HepG2 (cell line): ENCODE results near the gene ATP7B. TPM values are rescaled to one million over a fixed set of nuclear protein-coding genes. Genes with fewer than 3 reads are reported as not detected.

Experiments
- ATAC-seq: fragments of 200-7000 bp; cut with Tn5 transposase; 3 replicates; pipeline ENCODE4 v1.9.1; 2020; ENCODE audit warnings: mild to moderate bottlenecking, moderate library complexity
- BruUV-seq: library from RNA; stranded (reverse); fragments of 400-500 nt; replicated peaks from 2 replicates; lab custom pipeline; 2021; lab: Mats Ljungman, UMichigan
- CTCF ChIA-PET: fragments of 300-600 bp; formaldehyde crosslinking; extraction: SDS; loops from one replicate; lab custom pipeline; 2021; ENCODE audit warnings: low total read pairs, inconsistent platforms, low intra/inter-chr PET ratio; lab: Yijun Ruan, JAX
- POLR2A ChIA-PET: fragments of 350-600 bp; sonication (Branson Sonifier 250); formaldehyde crosslinking; loops from one replicate; lab custom pipeline; 2020; ENCODE audit warnings: antibody characterized with exemption, inconsistent platforms; lab: Yijun Ruan, JAX
- DNase-seq: peaks from one replicate; pipeline ENCODE4 v3.0.0-alpha.2; 2015; ENCODE audit warnings: low spot score
- FAIRE-seq: peaks from 3 replicates; lab custom pipeline; 2011; peaks lifted over from hg19 to GRCh38; lab: Jason Lieb, UNC
- H2AFZ ChIP-seq: one replicate; pipeline ENCODE4 v1.6.1; 2011; ENCODE audit warnings: low read length, inconsistent platforms
- H3K27ac ChIP-seq: fragments of 300-600 bp; 3 replicates; pipeline ENCODE4 v1.8.0; 2011; ENCODE audit warnings: mixed run types, mild to moderate bottlenecking, mixed read lengths, low read length, inconsistent platforms; ENCODE audit not compliant: insufficient read depth; ENCODE audit errors: extremely low read length
- H3K27me3 ChIP-seq, 2 experiments: fragments of 200-600 bp in 1 of 2; 2 replicates in 1 of 2; 3 replicates in 1 of 2; pipeline versions ENCODE4 v1.6.0 to v1.8.0; 2011; ENCODE audit warnings: low read length in 2 of 2, mild to moderate bottlenecking in 2 of 2, moderate library complexity in 2 of 2, inconsistent platforms in 1 of 2; ENCODE audit not compliant: insufficient read depth in 2 of 2, control insufficient read depth in 1 of 2
- H3K36me3 ChIP-seq, 2 experiments: fragments of 200-600 bp in 1 of 2; replicated peaks in 1 of 2; 2 replicates in 1 of 2; 3 replicates in 1 of 2; pipeline versions ENCODE4 v1.5.1 to v1.8.0; 2011; ENCODE audit warnings: low read length in 2 of 2, inconsistent platforms in 1 of 2; ENCODE audit not compliant: insufficient read depth in 2 of 2, control insufficient read depth in 1 of 2
- H3K4me1 ChIP-seq: 2 replicates; pipeline ENCODE4 v1.5.1; 2012; ENCODE audit warnings: low read length, inconsistent platforms; ENCODE audit not compliant: insufficient read depth
- H3K4me2 ChIP-seq: 2 replicates; pipeline ENCODE4 v1.6.0; 2011; ENCODE audit warnings: low read depth, low read length, inconsistent platforms
- H3K4me3 ChIP-seq, 3 experiments: fragments of 200-600 bp in 1 of 3; sonication (generic), shearing (Covaris generic) in 1 of 3; replicated peaks in 1 of 3; 2 replicates each; pipeline ENCODE4 v1.5.1; 2011 to 2016; ENCODE audit warnings: low read length in 3 of 3, inconsistent platforms in 2 of 3, low read depth in 2 of 3, mild to moderate bottlenecking in 2 of 3, control low read depth in 1 of 3, mixed read lengths in 1 of 3; ENCODE audit not compliant: insufficient read depth in 1 of 3
- H3K79me2 ChIP-seq: one replicate; pipeline ENCODE4 v1.6.1; 2011; ENCODE audit warnings: low read length, inconsistent platforms; ENCODE audit not compliant: insufficient read depth
- H3K9ac ChIP-seq: 2 replicates; pipeline ENCODE4 v1.6.0; 2011; ENCODE audit warnings: mild to moderate bottlenecking, low read depth, low read length, inconsistent platforms; ENCODE audit not compliant: insufficient read depth
- H3K9me3 ChIP-seq: 2 replicates; pipeline ENCODE4 v1.5.1; 2012; ENCODE audit warnings: mild to moderate bottlenecking, low read length
- H4K20me1 ChIP-seq: 2 replicates; pipeline ENCODE4 v1.6.0; 2011; ENCODE audit warnings: inconsistent platforms, mild to moderate bottlenecking, low read length, moderate library complexity; ENCODE audit not compliant: insufficient read depth
- ELF1 ChIP-seq: sonication (generic); formaldehyde crosslinking; IDR thresholded peaks from 2 replicates; pipeline ENCODE4 v1.4.0; 2020; ENCODE audit warnings: missing genetic modification reagents
- GATAD2A ChIP-seq: IDR thresholded peaks from 2 replicates; pipeline ENCODE4 v1.6.1; 2016
- HNRNPUL1 ChIP-seq: fragments of 200-400 bp; formaldehyde crosslinking; IDR thresholded peaks from 2 replicates; pipeline ENCODE4 v1.6.1; 2017; ENCODE audit warnings: low read depth, mild to moderate bottlenecking, low read length, moderate library complexity
- IKZF1 ChIP-seq: fragments of 450-650 bp; IDR thresholded peaks from 2 replicates; pipeline ENCODE4 v1.7.1; 2016
- NBN ChIP-seq: fragments of 450-650 bp; conservative IDR thresholded peaks from 2 replicates; pipeline ENCODE4 v1.6.1; 2017
- SOX6 ChIP-seq, 2 experiments: fragments of 450-650 bp in 1 of 2; sonication (generic) in 1 of 2; formaldehyde crosslinking in 1 of 2; IDR thresholded peaks; 2 replicates each; pipeline versions ENCODE4 v1.4.0 to v1.6.1; 2017 to 2020; ENCODE audit warnings: antibody characterized with exemption in 1 of 2, mild to moderate bottlenecking in 1 of 2, missing genetic modification reagents in 1 of 2
- SP2 ChIP-seq: sonication (generic); formaldehyde crosslinking; IDR thresholded peaks from 2 replicates; pipeline ENCODE4 v1.5.1; 2020; ENCODE audit warnings: mild to moderate bottlenecking, missing genetic modification reagents
- WGBS: methylation state at CpG from one replicate; pipeline ENCODE4 v1.1.6; 2017; ENCODE audit warnings: low lambda C conversion rate; 5-methylcytosine and 5-hydroxymethylcytosine counted together
- in situ Hi-C: cut with HindIII; loops from 2 replicates; pipeline ENCODE4 v1.10.0; 2017; ENCODE audit warnings: low pct_unique_long_range_greater_than_20kb; ENCODE audit not compliant: extremely low pct_ligation_motif_present
- intact Hi-C: fragments of 100-400 bp; cut with micrococcal nuclease; formaldehyde crosslinking; loops from one replicate; pipeline ENCODE4 v1.10.0; 2022; ENCODE audit not compliant: unreplicated experiment
- polyA plus RNA-seq, 8 experiments: library from polyadenylated mRNA; depleted of rRNA in 3 of 8; stranded (reverse) in 7 of 8; unstranded in 1 of 8; fragments of >200 nt; fragmentation: Illumina TruSeq in 4 of 8; extraction: Trizol in 4 of 8; gene quantifications; 2 replicates each; pipeline versions ENCODE4 v1.2.1 to v1.2.3, GENCODE V29; 2011 to 2016; ENCODE audit warnings: low read depth in 4 of 8, missing spikeins in 1 of 8, mixed read lengths in 1 of 8; ENCODE audit not compliant: insufficient read depth in 1 of 8
- total RNA-seq, 5 experiments: library from RNA; depleted of rRNA; stranded (reverse); fragments of >200 nt; fragmentation: Illumina TruSeq; extraction: Trizol; gene quantifications; 2 replicates each; pipeline ENCODE4 v1.2.3, GENCODE V29; 2016; ENCODE audit warnings: low read depth in 1 of 5
- TF ChIP-seq, protein P1 (sequence below): sonication (generic); formaldehyde crosslinking; IDR thresholded peaks from 2 replicates; pipeline ENCODE4 v1.8.1; 2023; ENCODE audit warnings: mild to moderate bottlenecking, inconsistent platforms, moderate library complexity, missing genetic modification reagents, borderline replicate concordance
- TF ChIP-seq, protein P2 (sequence below): fragments of 450-650 bp; IDR thresholded peaks from 2 replicates; pipeline ENCODE4 v1.6.1; 2017

ATP7B gene
- total and polyA plus RNA-seq, 2 of the 13 experiments (the other 11 are each of a cell fraction or from before 2014, with no cell fraction given): 31.8 to 57.4 TPM

DNA sequence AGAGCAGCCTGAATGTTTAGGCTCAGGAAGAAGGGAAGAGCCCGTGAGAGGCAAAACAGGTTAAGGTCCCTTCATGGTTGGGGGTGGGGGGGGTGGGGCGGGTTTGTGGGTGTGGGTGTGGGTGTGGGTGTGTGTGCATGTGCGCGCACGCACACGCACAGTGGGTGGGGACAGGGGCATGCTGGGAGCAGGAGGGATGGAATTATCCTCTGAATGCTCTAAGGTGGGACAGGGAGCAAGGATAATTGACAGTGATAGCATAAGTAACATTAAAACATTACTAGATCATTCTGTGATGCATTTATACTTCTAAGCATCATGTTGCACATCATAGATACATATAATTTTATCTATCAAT is 84.7 kb downstream of the ATP7B start:
- DNase-seq (no peak), ATAC-seq (no peak), FAIRE-seq (no peak)
- no TSS peak for BruUV-seq
- ChIA-PET POLR2A (no interaction called here), CTCF (no interaction called here)
- TF ChIP-seq SP2 (no peak), ELF1 (CRISPR knock-in tag) (no peak), GATAD2A (CRISPR knock-in tag) (no peak)
- Histone ChIP-seq H3K79me2 (no peaks in the 10 kb centered on the region), H2AFZ (no peak overlapping the region), H3K27me3 (no peaks in the 10 kb centered on the region), H3K4me1 (peaks cover 14% of the 10 kb centered on the region), H3K9ac (no peak overlapping the region), H3K4me2 (no peak overlapping the region), H3K36me3 (peaks cover 10 to 57% of the 10 kb centered on the region in 2 experiments), H3K9me3 (no peaks in the 10 kb centered on the region), H4K20me1 (no peaks in the 10 kb centered on the region), H3K27ac (no peak overlapping the region), H3K4me3 (no peak overlapping the region)
- 98% methylated on average over 6 of the region's 6 CpGs for WGBS
- intact Hi-C loops (no loop called here), in situ Hi-C loops (no loop called here)

DNA sequence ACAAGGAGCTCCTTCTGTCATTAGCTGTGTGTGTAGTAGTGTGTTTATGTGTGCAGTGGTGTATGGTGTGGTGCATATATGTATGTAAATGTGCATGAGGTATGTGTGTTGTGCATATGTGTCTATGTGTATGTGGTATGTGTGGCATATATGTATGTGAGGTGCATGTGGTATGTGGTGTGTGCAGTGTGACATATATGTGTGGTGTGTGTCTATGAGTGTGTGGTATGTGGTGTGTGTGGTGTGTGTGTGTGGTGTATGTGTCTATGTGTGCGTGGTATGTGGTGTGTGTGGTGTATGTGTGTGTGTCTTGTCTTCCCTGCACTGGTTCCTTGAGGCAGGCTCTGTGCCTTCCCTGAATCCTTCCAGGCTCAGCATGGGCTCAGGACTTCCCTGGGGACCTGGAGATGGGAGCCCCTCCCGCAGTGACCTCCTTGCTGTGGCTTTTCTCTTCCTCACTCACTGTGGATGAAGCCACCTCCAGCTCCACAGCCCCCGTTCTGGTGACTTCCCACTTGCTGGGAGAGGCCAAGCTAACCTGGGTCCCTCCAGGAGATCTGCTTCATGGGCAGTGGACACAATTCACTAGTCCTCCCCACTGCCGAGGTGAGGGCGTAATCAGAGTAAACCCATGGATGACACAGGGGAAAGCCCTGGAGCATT is 85.3 kb downstream of the ATP7B start:
- no peak overlapping the region for H3K27ac ChIP-seq
- FAIRE-seq (no peak), ATAC-seq (no peak)
- no peaks in the 10 kb centered on the region for H4K20me1 ChIP-seq
- no peak overlapping the region for H3K4me3 ChIP-seq
- 79% methylated on average over 5 of the region's 5 CpGs for WGBS
- CTCF ChIA-PET: no interaction called here
- no peak overlapping the region for H3K4me2 ChIP-seq
- H3K9me3 ChIP-seq: no peaks in the 10 kb centered on the region
- peaks cover 14% of the 10 kb centered on the region for H3K4me1 ChIP-seq
- peaks cover 11 to 59% of the 10 kb centered on the region in 2 experiments for H3K36me3 ChIP-seq
- TF ChIP-seq HNRNPUL1 (no peak), SOX6 (IDR thresholded peaks at IDR 0.05) (0 out of 2 replicates have a peak, but pooled peaks have one; percentile 60), SOX6 (CRISPR knock-in tag; IDR thresholded peaks at IDR 0.05) (no peak), NBN (0 out of 2 replicates have a peak, but pooled peaks have one; percentile 25), IKZF1 (0 out of 2 replicates have a peak, but pooled peaks have one; percentile 39)
- TF ChIP-seq, protein P1, sequence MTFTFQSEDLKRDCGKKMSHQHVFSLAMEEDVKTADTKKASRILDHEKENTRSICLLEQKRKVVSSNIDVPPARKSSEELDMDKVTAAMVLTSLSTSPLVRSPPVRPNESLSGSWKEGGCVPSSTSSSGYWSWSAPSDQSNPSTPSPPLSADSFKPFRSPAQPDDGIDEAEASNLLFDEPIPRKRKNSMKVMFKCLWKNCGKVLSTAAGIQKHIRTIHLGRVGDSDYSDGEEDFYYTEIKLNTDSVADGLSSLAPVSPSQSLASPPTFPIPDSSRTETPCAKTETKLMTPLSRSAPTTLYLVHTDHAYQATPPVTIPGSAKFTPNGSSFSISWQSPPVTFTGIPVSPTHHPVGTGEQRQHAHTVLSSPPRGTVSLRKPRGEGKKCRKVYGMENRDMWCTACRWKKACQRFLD: no peak
- TF ChIP-seq, protein P2, sequence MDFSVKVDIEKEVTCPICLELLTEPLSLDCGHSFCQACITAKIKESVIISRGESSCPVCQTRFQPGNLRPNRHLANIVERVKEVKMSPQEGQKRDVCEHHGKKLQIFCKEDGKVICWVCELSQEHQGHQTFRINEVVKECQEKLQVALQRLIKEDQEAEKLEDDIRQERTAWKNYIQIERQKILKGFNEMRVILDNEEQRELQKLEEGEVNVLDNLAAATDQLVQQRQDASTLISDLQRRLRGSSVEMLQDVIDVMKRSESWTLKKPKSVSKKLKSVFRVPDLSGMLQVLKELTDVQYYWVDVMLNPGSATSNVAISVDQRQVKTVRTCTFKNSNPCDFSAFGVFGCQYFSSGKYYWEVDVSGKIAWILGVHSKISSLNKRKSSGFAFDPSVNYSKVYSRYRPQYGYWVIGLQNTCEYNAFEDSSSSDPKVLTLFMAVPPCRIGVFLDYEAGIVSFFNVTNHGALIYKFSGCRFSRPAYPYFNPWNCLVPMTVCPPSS: 0 out of 2 replicates have a peak, but pooled peaks have one; percentile 25
- TF ChIP-seq, all 625 proteins: peak for 4
- no TSS peak for BruUV-seq
- in situ Hi-C loops: no loop called here
- Histone ChIP-seq H3K9ac (no peak overlapping the region), H2AFZ (no peak overlapping the region), H3K79me2 (no peaks in the 10 kb centered on the region), H3K27me3 (no peaks in the 10 kb centered on the region)
- intact Hi-C loops: no loop called here
- POLR2A ChIA-PET: no interaction called here
- no peak for DNase-seq
